ENCODE measurements around the gene GCA. TPM values are rescaled to one million over a fixed set of nuclear protein-coding genes. Genes with fewer than 3 reads are reported as not detected.

Gene GCA
- total and polyA plus RNA-seq, 2 of the 4 experiments (the other 2 are of a cell fraction): 2.2 to 3.6 TPM

DNA sequence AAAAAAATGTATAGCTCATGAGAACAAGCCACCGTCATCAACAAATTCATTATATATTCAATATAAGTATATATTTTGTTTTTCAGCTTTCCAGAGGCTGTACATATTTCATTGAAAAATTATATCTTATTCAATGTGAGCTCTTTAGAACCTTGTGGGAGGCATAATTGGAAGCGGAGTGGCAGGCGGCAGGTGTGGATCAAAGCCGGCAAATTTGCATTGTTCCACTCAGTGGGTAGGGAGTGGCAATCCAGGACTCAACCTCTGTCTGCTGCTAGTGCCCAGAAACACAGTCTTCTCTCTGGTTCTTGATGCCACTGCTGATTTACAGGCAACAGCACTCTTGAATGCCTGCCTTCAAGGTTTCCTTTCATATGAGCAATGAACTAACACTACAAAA lies 46.9 kb downstream of the GCA start:
- Histone ChIP-seq H3K9ac (ENCODE audit: low read depth, low read length) (no peak overlapping the region), H3K79me1 (ENCODE audit: low read depth in 1 of 2, low read length in 2 of 2) (no peaks in the 10 kb centered on the region), H2AK9ac (replicated peaks; ENCODE audit: low read depth, low read length, poor library complexity) (no peak overlapping the region), H4K91ac (ENCODE audit: insufficient read depth, low read depth, low read length) (no peak overlapping the region), H3K23ac (ENCODE audit: low read depth, low read length) (no peak overlapping the region), H3K4me2 (ENCODE audit: low read depth, low read length) (no peak overlapping the region), H2AFZ (replicated peaks; ENCODE audit: low read length, poor library complexity) (no peak overlapping the region), H2BK20ac (ENCODE audit: low read depth, low read length) (no peak overlapping the region), H2BK15ac (ENCODE audit: low read depth, low read length) (no peak overlapping the region), H3K4me3 (ENCODE audit: insufficient read depth, low read depth, low read length) (no peak overlapping the region), H3K18ac (ENCODE audit: low read depth, low read length) (no peak overlapping the region), H4K20me1 (ENCODE audit: insufficient read depth, low read length) (no peaks in the 10 kb centered on the region), H4K5ac (ENCODE audit: low read depth, low read length) (no peak overlapping the region), H3K56ac (ENCODE audit: extremely low read depth, insufficient read depth, low read length) (no peak overlapping the region), H2BK5ac (ENCODE audit: low read depth, low read length, poor library complexity, severe bottlenecking) (no peak overlapping the region), H3K14ac (replicated peaks; ENCODE audit: low read depth, low read length) (no peak overlapping the region), H2AK5ac (ENCODE audit: low read depth, low read length) (no peak overlapping the region), H3K9me3 (ENCODE audit: control insufficient read depth, insufficient read depth, low read length) (no peaks in the 10 kb centered on the region), H3K4ac (ENCODE audit: low read depth, low read length) (no peak overlapping the region), H3K27ac (ENCODE audit: insufficient read depth, low read length) (no peak overlapping the region), H3K9me1 (ENCODE audit: insufficient read depth, low read length) (no peaks in the 10 kb centered on the region), H4K8ac (ENCODE audit: low read depth in 2 of 2, low read length in 2 of 2) (no peak overlapping the region), H3K36me3 (ENCODE audit: control insufficient read depth, insufficient read depth, low read length) (no peaks in the 10 kb centered on the region), H3K4me1 (ENCODE audit: control insufficient read depth, insufficient read depth, low read length) (no peaks in the 10 kb centered on the region), H2BK120ac (ENCODE audit: low read depth, low read length) (no peak overlapping the region), H3K27me3 (ENCODE audit: control insufficient read depth, insufficient read depth, low read length) (no peaks in the 10 kb centered on the region)
- intact Hi-C loops (cut with micrococcal nuclease): no loop called here
- ATAC-seq (ENCODE audit: low read depth) (no peak), DNase-seq (no peak)
- no CpG with 5 or more reads among the region's 4 CpGs for WGBS, 2 experiments (ENCODE audit: extremely low coverage in 2 of 2, insufficient read length in 1 of 2)
- dilution Hi-C loops (cut with HindIII; ENCODE audit: low sequenced_read_pairs, unreplicated experiment): no loop called here
- TF ChIP-seq, protein P1, sequence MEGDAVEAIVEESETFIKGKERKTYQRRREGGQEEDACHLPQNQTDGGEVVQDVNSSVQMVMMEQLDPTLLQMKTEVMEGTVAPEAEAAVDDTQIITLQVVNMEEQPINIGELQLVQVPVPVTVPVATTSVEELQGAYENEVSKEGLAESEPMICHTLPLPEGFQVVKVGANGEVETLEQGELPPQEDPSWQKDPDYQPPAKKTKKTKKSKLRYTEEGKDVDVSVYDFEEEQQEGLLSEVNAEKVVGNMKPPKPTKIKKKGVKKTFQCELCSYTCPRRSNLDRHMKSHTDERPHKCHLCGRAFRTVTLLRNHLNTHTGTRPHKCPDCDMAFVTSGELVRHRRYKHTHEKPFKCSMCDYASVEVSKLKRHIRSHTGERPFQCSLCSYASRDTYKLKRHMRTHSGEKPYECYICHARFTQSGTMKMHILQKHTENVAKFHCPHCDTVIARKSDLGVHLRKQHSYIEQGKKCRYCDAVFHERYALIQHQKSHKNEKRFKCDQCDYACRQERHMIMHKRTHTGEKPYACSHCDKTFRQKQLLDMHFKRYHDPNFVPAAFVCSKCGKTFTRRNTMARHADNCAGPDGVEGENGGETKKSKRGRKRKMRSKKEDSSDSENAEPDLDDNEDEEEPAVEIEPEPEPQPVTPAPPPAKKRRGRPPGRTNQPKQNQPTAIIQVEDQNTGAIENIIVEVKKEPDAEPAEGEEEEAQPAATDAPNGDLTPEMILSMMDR (conservative IDR thresholded peaks at IDR 0.05; ENCODE audit: low read depth, low read length): no peak
- no peak for TF ChIP-seq POLR2A (IDR thresholded peaks at IDR 0.05; ENCODE audit: low read depth, low read length)
- no peak for TF ChIP-seq NFE2L2 (IDR thresholded peaks at IDR 0.05; ENCODE audit: low read depth, low read length)
- TF ChIP-seq, protein P2, sequence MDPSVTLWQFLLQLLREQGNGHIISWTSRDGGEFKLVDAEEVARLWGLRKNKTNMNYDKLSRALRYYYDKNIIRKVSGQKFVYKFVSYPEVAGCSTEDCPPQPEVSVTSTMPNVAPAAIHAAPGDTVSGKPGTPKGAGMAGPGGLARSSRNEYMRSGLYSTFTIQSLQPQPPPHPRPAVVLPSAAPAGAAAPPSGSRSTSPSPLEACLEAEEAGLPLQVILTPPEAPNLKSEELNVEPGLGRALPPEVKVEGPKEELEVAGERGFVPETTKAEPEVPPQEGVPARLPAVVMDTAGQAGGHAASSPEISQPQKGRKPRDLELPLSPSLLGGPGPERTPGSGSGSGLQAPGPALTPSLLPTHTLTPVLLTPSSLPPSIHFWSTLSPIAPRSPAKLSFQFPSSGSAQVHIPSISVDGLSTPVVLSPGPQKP (IDR thresholded peaks at IDR 0.05; ENCODE audit: borderline replicate concordance, low read depth, low read length): no peak
- TF ChIP-seq FOS (IDR thresholded peaks at IDR 0.05; ENCODE audit: low read depth, low read length): no peak
- TF ChIP-seq RCOR1 (IDR thresholded peaks at IDR 0.05; ENCODE audit: insufficient replicate concordance, low read length): no peak
- no peak for TF ChIP-seq MAZ (IDR thresholded peaks at IDR 0.05; ENCODE audit: borderline replicate concordance, low read depth, low read length)
- TF ChIP-seq BHLHE40 (IDR thresholded peaks at IDR 0.05; ENCODE audit: low read depth, low read length): no peak
- POLR2A ChIA-PET (ENCODE audit: unreplicated experiment): no interaction called here
- BruUV-seq (replicated peaks): no TSS peak
- CTCF ChIA-PET: interaction anchor here (1.0 to 1.3 kb wide), 2 partner anchors 10 to 26 kb away, joined by 3 read pairs; no protein-coding TSS in a partner anchor
- in situ Hi-C loops (cut with MboI; ENCODE audit: low sequenced_read_pairs): no loop called here

Measured in IMR-90 (cell line).